GM23338 (cell line): ENCODE measurements around the gene ACAD10.
"Not testable (repeated sequence)": the region's sequence is repeated elsewhere in the genome, so short reads cannot be mapped to it uniquely, and the experiment has no call there.

Experiments
- CREB1 ChIP-seq: fragments of 250-450 bp; sonication (Bioruptor Pico); IDR thresholded peaks from 2 replicates; pipeline ENCODE4 v1.5.0; 2020; ENCODE audit warnings: low read depth, mild to moderate bottlenecking, moderate library complexity
- CTCF ChIP-seq, 2 experiments: fragments of 200-600 bp in 1 of 2; sonication (generic) in 1 of 2; conservative IDR thresholded peaks; 2 replicates each; pipeline versions ENCODE4 v1.5.1 to v1.6.1; 2016 to 2017; ENCODE audit warnings: antibody characterized with exemption in 2 of 2, low read depth in 2 of 2, mild to moderate bottlenecking in 2 of 2, moderate library complexity in 1 of 2
- ETS1 ChIP-seq: IDR thresholded peaks from 2 replicates; pipeline ENCODE4 v1.6.1; 2016; ENCODE audit warnings: antibody characterized with exemption
- EZH2 ChIP-seq: fragments of 200-600 bp; sonication (generic); IDR thresholded peaks from one replicate; pipeline ENCODE4 v1.8.0; 2017; ENCODE audit warnings: antibody characterized with exemption, mild to moderate bottlenecking, low read depth; ENCODE audit not compliant: unreplicated experiment
- EZH2phosphoT487 ChIP-seq: fragments of 200-600 bp; sonication (generic); IDR thresholded peaks from one replicate; pipeline ENCODE4 v1.8.1; 2018; ENCODE audit warnings: antibody characterized with exemption; ENCODE audit not compliant: unreplicated experiment
- JUNB ChIP-seq: IDR thresholded peaks from one replicate; pipeline ENCODE4 v1.6.1; 2016; ENCODE audit warnings: antibody characterized with exemption; ENCODE audit not compliant: unreplicated experiment
- NANOG ChIP-seq: IDR thresholded peaks from 2 replicates; pipeline ENCODE4 v1.6.1; 2016; ENCODE audit warnings: antibody characterized with exemption, borderline replicate concordance
- POLR2AphosphoS5 ChIP-seq: IDR thresholded peaks from 2 replicates; pipeline ENCODE4 v1.6.1; 2016; ENCODE audit warnings: antibody characterized with exemption, low read depth
- REST ChIP-seq: IDR thresholded peaks from one replicate; pipeline ENCODE4 v1.6.1; 2018; ENCODE audit warnings: antibody characterized with exemption; ENCODE audit not compliant: unreplicated experiment
- STAT1 ChIP-seq: IDR thresholded peaks from one replicate; pipeline ENCODE4 v1.6.1; 2016; ENCODE audit warnings: antibody characterized with exemption; ENCODE audit not compliant: unreplicated experiment
- ZNF114 ChIP-seq: fragments of 250-450 bp; sonication (Bioruptor Pico); IDR thresholded peaks from 2 replicates; pipeline ENCODE4 v1.5.0; 2020; ENCODE audit warnings: mild to moderate bottlenecking, moderate library complexity
- ZNF331 ChIP-seq: fragments of 250-450 bp; sonication (Bioruptor Pico); IDR thresholded peaks from 2 replicates; pipeline ENCODE4 v1.5.0; 2020; ENCODE audit warnings: low read depth, mild to moderate bottlenecking, moderate library complexity
- ZNF462 ChIP-seq: fragments of 250-450 bp; sonication (Bioruptor Pico); IDR thresholded peaks from 2 replicates; pipeline ENCODE4 v1.5.0; 2020; ENCODE audit warnings: mild to moderate bottlenecking, moderate library complexity

- not testable (repeated sequence) for TF ChIP-seq EZH2; CTCF (conservative IDR thresholded peaks at IDR 0.05; ENCODE audit: low read depth in 2 of 2); POLR2AphosphoS5; REST; ZNF331 (CRISPR knock-in tag); ZNF462 (CRISPR knock-in tag); EZH2phosphoT487; CREB1 (CRISPR knock-in tag); JUNB; ETS1; STAT1; NANOG; ZNF114
Measured at GRCh38 chr12:111723646-111724360, 38.0 kb downstream of the ACAD10 start.
